Measurements from ENCODE around the gene TMEM80. TPM values are rescaled to one million over a fixed set of nuclear protein-coding genes. Genes with fewer than 3 reads are reported as not detected.
"Not testable (repeated sequence)": the region's sequence is repeated elsewhere in the genome, so short reads cannot be mapped to it uniquely, and the experiment has no call there.

TMEM80 gene
- total and polyA plus RNA-seq, 2 of the 8 experiments (the other 6 are each of a cell fraction or from before 2014, with no cell fraction given) = 8.0 to 16.3 TPM

- TF ChIP-seq NANOG (IDR thresholded peaks at IDR 0.05; ENCODE audit: insufficient read depth, low read depth, low read length, poor library complexity, severe bottlenecking) (no peak), HDAC2 (IDR thresholded peaks at IDR 0.05; ENCODE audit: borderline replicate concordance in 1 of 2, low read depth in 2 of 2, low read length in 2 of 2) (no peak), CTCF (IDR thresholded peaks at IDR 0.05; ENCODE audit: control extremely low read depth in 1 of 3, insufficient read depth in 1 of 3, low read depth in 1 of 3, low read length in 3 of 3) (no peak), ASH2L (IDR thresholded peaks at IDR 0.05; ENCODE audit: low read length) (no peak), SP1 (IDR thresholded peaks at IDR 0.05; ENCODE audit: low read depth, low read length) (no peak), CTBP2 (IDR thresholded peaks at IDR 0.05; ENCODE audit: borderline replicate concordance, insufficient read depth, insufficient read length, low read length) (no peak), SIN3A (conservative IDR thresholded peaks at IDR 0.05 in 1 of 2, IDR thresholded peaks at IDR 0.05 in 1 of 2; ENCODE audit: low read depth in 1 of 2, low read length in 2 of 2) (no peak)
Measured at GRCh38 chr11:650482-650881, 45.1 kb upstream of the TMEM80 start (continued).

GRCh38 chr11:653136-653535, 42.5 kb upstream of the TMEM80 start:
- H3K36me3 ChIP-seq (ENCODE audit: control insufficient read depth in 2 of 4, insufficient read depth in 4 of 4, low read length in 3 of 4) = peaks cover 0 to 18% (median 5%) of the 10 kb centered on the region in 4 experiments; a peak in 6 of 8 replicates
- not testable (repeated sequence) for DNase-seq (ENCODE audit: low read depth in 1 of 2, low spot score in 2 of 2); H3K4me3 ChIP-seq (ENCODE audit: extremely low read depth in 1 of 4, insufficient read depth in 2 of 4, low read depth in 3 of 4, low read length in 4 of 4); H3K4me1 ChIP-seq (replicated peaks in 1 of 4; ENCODE audit: control insufficient read depth in 3 of 4, insufficient read depth in 4 of 4, low read length in 3 of 4); H2BK20ac ChIP-seq (ENCODE audit: low read length); H3K9me3 ChIP-seq (ENCODE audit: insufficient read depth in 2 of 2, low read depth in 1 of 2, low read length in 1 of 2); H2AFZ ChIP-seq (ENCODE audit: low read length); H2BK15ac ChIP-seq (ENCODE audit: low read length); H4K20me1 ChIP-seq (replicated peaks in 1 of 2; ENCODE audit: control insufficient read depth in 1 of 2, insufficient read depth in 2 of 2, low read length in 2 of 2); H3K56ac ChIP-seq (replicated peaks; ENCODE audit: insufficient read length, low read depth, low read length); H4K5ac ChIP-seq (ENCODE audit: insufficient read length, low read depth, low read length); H3K27ac ChIP-seq (ENCODE audit: low read depth, low read length); H3K18ac ChIP-seq (ENCODE audit: extremely low read depth, low read length); H2BK12ac ChIP-seq (ENCODE audit: low read depth, low read length); H3K14ac ChIP-seq (ENCODE audit: insufficient read length); H2BK5ac ChIP-seq (ENCODE audit: low read depth, low read length); H3K23ac ChIP-seq (ENCODE audit: insufficient read length); H3K27me3 ChIP-seq (replicated peaks in 1 of 4; ENCODE audit: control insufficient read depth in 3 of 4, extremely low read depth in 1 of 4, insufficient read depth in 3 of 4, low read length in 3 of 4); H3K4ac ChIP-seq (replicated peaks; ENCODE audit: insufficient read length, low read depth, low read length); H2BK120ac ChIP-seq (replicated peaks; ENCODE audit: low read depth, low read length); H3K79me1 ChIP-seq (ENCODE audit: low read depth, low read length); H2AK5ac ChIP-seq (ENCODE audit: low read depth, low read length); H3K23me2 ChIP-seq (ENCODE audit: low read depth, low read length); H3K4me2 ChIP-seq (ENCODE audit: insufficient read depth in 1 of 2, low read depth in 2 of 2, low read length in 2 of 2); H4K91ac ChIP-seq (replicated peaks; ENCODE audit: insufficient read length, low read length); H3K9ac ChIP-seq (replicated peaks in 1 of 4; ENCODE audit: extremely low read depth in 1 of 4, low read depth in 3 of 4, low read length in 3 of 4); H4K8ac ChIP-seq (ENCODE audit: extremely low read depth, insufficient read depth, low read length); H3K79me2 ChIP-seq (ENCODE audit: control insufficient read depth in 1 of 2, insufficient read depth in 2 of 2, low read length in 2 of 2); FAIRE-seq
- ChIA-PET CTCF (ENCODE audit: partially characterized antibody) (interaction anchor here (0.7 kb wide), 1 partner anchor 53 kb away, joined by 3 read pairs; no protein-coding TSS in a partner anchor), POLR2A (ENCODE audit: partially characterized antibody) (interaction anchor here (0.9 kb wide), 1 partner anchor 82 kb away, joined by 4 read pairs; no protein-coding TSS in a partner anchor)
- WGBS, 2 experiments (ENCODE audit: extremely low coverage in 1 of 2, insufficient coverage in 1 of 2, insufficient read length in 1 of 2, insufficient replicate concordance in 2 of 2, low coverage in 1 of 2, low lambda C conversion rate in 2 of 2, missing lambda C conversion rate in 1 of 2) = 99% methylated on average over 14 of the region's 14 CpGs; no CpG with 5 or more reads in 1 of the 2 experiments
